Measurements from ENCODE around the gene FCSK.
A peak's percentile ranks its signal among the peaks of the same experiment; 100 is the strongest.
"Not testable (repeated sequence)": the region's sequence is repeated elsewhere in the genome, so short reads cannot be mapped to it uniquely, and the experiment has no call there.

Gene FCSK

DNA sequence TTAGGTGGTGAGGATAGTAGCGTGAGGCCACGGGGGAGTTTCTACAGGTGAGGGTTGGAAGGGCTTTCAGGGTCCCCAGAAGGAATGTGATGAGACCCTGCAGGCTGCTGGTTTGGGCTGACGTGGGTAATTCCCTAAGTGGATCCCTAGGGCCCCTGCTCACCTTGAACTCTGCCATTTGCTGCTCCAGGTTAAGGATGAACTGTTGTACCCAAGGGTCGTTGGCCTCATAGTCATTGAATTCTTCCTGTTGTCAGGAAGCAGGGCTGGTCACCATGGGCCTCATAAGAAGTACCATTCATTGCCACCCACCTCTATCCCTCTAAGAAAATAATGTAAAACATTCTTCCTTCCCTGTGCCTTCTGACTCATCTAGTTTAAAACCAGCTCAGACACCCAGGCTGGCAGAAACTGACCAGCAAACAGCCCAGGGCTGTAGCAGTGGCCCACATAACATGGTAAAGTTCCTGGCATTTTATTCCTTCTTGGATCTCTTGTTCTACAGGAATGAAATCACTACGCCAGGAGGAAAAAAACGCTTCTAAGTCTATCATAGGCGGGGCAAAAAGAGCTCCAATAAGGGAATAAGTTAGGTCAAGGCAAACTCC, 27.6 kb downstream of the FCSK start:
- no peak for DNase-seq

DNA sequence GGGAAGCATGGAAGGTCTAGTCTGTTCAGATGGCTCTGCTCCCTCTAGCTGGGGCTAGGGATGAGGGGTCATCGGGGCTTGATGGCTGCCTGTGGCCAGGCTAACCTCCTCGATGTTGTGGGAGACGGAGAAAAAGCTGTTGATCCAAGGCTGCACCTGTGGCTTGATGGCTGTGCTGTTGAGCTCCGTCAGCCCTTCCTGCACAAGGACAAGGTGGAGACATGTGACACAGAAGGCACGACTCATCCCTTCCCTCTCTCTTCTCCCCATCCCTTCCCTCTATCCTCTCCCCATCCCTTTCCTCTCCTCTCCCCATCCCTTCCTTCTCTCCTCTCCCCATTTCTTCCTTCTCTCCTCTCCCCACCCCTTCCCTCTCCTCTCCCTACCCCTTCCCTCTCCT, 28.2 kb downstream of the FCSK start:
- DNase-seq, result no peak

- DNase-seq, result no peak
These were observed 29.0 kb downstream of the FCSK start for GRCh38 chr16:70483426-70483825.

DNA sequence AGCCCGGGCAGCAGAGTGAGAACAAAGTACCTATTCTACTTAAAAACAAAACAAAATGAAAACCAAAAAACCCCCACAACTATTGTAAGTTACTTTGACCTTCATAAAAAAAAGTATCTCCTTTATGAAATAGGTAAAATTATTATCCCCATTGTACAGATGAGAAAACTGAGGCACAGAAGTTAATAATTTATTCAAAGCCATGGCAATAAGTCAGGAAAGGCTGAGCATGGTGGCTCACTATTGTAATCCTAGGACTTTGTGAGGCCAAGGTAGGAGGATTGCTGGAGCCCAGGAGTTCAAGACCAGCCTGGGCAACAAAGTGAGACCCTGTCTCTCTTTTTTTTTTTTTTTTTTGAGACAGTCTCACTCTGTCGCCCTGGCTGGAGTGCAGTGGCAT, 30.5 kb downstream of the FCSK start:
- DNase-seq, result no peak

GRCh38 chr16:70490261-70490660, 35.9 kb downstream of the FCSK start:
- DNase-seq, result no peak

GRCh38 chr16:70493802-70494201, 39.4 kb downstream of the FCSK start:
- DNase-seq, result no peak

GRCh38 chr16:70494202-70494770, 39.9 kb downstream of the FCSK start:
- DNase-seq, result no peak

DNA sequence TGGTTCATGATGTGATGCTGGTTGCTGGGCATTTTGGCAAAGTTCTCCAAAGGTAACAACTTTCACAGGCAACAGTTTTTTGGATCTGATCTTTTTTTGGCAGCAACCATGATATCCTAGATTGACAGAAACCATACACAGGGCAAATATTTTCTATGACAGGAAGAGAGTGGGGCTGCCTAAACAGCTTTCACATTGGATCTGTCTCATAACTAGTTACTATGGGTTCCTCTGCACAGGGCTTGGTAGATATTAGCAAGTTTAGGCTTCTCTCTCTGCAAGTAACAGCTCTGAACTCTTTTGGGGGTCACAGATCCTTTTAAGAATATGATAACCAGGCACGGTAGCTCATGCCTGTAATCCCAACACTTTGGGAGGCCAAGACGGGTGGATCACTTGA, 40.4 kb downstream of the FCSK start:
- DNase-seq, result no peak

GRCh38 chr16:70495425-70496182, 41.2 kb downstream of the FCSK start:
- no peak for DNase-seq

- no peak for DNase-seq
These were observed 42.1 kb downstream of the FCSK start for GRCh38 chr16:70496513-70496912.

- no peak for DNase-seq
These were observed 54.4 kb downstream of the FCSK start for GRCh38 chr16:70508752-70509151.

DNA sequence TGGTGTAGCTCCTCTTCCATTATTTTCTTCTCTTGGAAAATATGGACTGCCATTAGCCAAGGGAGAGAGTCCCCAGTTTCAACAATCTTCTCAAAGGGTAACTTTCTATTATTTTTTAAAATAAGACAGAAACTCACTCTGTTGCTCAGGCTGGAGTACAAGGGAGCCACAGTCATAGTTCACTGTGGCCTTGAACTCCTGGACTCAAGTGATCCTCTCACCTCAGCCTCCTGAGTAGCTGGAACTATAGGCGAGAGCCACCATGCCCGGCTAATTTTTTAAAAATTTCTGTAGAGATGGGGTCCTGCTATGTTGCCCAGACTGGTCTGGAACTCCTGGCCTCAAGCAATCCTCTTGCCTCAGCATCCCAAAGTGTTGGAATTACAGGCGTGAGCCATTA, 55.8 kb downstream of the FCSK start:
- DNase-seq, result no peak

DNA sequence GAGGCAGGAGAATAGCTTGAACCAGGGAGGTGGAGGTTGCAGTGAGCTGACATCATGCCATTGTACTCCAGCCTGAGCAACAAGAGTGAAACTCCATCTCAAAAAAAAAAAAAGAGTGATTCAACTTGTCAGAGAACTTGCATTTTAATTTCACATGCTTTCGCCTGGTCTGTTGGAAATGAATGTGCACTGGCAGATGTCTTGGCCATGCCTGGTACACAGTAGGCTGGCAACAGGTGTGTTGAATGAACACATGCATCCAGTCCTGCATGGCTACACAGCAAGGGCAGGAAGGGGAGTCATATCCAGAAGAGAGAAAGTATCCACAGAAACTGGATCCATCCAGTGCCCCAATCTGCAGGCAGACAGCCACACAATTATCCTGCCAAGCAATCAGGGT, 57.4 kb downstream of the FCSK start:
- DNase-seq, result no peak

GRCh38 chr16:70512456-70512855, 58.1 kb downstream of the FCSK start:
- no peak for DNase-seq

GRCh38 chr16:70520612-70521297, 66.4 kb downstream of the FCSK start:
- DNase-seq, result no peak

DNA sequence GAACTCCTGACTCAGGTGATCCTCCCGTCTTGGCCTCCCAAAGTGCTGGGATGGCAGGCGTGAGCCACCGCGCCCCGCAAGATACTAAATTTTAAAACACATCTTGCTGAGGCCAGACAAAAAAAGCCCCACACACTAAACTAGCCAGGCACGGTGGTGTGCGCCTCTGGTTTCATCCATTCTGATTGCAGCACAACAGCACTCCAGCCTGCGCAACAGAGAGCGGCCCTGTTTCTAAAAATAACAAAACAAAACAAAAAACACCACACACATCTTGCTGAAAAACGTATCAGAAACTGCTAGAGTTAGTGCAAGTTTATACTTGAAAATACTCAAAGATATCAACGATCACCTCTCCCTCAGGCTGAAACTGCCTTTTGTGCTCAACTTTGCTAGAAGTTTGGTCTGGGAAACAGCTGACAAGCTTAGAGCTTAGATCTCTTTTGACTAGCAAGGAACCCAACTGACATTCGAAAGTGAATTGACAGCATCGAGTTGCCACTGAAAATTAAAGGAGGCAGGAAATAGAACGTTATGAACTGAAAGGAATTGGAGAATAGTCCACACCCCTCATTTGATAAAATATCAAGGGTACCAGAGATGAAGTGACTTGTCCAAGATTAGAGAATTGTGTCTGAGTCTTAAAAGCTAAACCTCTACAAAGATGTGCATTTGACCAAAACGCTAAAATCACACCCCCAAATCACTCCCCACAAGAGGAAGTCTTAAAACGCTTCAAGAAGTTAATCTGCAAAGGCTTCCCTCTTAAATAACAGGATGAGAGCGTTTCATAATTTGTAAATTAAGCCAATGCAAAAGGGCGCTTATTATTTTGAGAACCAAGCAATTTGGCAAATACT, 68.1 kb downstream of the FCSK start:
- no peak for DNase-seq

DNA sequence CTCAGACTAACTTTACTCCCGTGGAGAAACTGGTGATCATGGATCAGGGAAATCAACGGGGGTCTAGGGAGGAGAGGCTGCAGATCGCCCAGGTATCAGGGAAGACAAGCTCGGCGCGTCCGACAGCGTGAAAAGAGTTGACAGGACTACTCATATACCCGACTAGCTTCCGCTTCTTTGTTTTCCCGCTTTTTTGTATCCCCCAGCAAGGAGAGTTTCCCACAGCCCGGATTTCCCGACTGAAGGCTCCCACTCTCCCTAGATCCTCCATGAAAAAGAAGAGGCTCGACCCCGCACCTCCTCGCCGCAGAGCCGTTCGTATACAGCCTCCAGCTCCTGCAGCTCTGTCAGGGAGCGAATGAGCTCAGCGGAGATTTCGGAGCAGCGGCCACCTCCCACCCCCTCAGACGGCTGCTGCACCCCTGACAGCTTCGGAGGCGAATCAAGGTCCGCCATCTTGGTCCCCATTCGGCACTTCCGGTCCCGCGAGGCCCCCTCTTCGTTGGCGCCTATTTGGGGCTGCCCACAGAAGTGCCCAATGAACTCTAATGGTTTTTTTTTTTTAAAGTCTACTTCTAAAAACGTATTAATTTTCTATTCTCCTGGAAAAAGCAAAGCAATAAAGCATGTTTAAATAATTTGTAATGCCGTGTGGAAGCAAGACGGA, 68.8 kb downstream of the FCSK start, which contains the start of gene COG4:
COG4 (minus strand) TSS at position 479 of the 667 bp plus-strand sequence; CDS start at position 468, 11 bp downstream.
- DNase-seq, result peak; percentile 52

- DNase-seq, result peak; percentile 51
These were observed 69.5 kb downstream of the FCSK start, which contains the start of gene SF3B3 for GRCh38 chr16:70523743-70524398. Gene SF3B3, plus strand, starts transcription at chr16:70523816. Its CDS starts 2,841 bp downstream, at chr16:70526657.

- DNase-seq, result not testable (repeated sequence)
These were observed 70.0 kb downstream of the FCSK start for GRCh38 chr16:70524399-70524825.

GRCh38 chr16:70526403-70526802, 72.0 kb downstream of the FCSK start:
- DNase-seq, result no peak

DNA sequence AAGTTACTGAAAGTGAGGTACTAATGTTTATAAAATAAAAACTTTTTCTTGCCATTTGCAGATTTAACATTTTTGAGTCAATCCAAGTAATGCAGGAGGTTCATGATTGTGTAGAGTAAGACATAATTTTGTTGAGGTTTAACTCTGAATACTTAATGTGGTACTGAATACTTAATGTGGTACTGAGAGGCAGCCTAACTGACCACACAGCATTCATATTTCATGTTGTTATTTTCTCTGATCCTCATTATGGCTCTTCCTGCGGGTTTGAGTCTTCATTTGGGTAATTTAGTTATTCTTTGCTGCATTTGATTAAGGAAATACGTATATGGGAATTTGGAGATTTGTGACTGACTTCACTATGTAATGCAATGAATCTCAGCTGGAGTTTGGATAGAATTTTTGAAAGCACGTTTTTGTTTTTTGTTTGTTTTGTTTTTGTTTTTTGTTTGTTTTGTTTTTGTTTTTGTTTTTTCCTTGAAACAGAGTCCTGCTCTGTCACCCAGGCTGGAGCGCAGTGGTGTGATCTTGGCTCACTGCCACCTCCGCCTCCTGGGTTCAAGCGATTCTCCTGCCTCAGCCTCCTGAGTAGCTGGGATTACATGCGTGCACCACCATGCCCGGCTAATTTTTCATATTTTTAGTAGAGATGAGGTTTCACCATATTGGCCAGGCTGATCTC, 73.1 kb downstream of the FCSK start:
- no peak for DNase-seq
